ENCODE data around the gene FAM110A. TPM values are rescaled to one million over a fixed set of nuclear protein-coding genes. Genes with fewer than 3 reads are reported as not detected.
"Not testable (repeated sequence)": the region's sequence is repeated elsewhere in the genome, so short reads cannot be mapped to it uniquely, and the experiment has no call there.

The FAM110A gene
- total RNA-seq, 3 donors from 2014 or later, result 5.1 to 10.4 (median 8.4) TPM

DNA sequence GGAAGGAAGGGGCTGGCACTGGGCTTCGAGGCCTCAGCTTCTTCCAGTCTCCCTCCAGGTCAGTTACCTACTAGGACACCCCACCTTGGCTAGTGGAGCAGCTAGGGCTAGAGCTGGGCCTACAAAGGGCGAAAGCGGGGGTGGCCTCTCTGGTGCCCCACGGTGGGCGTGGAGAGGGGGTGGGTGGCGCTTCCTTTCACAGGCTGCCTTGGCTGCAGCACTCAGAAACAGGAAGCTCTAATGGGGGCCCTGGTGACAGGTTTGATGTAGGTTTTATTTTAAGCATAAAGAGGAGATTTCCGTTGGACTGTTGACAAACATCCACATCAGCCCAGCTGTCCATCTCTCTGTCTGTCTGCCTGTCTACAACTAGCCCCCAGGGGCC, 13.4 kb downstream of the FAM110A start:
- H3K4me1 ChIP-seq (ENCODE audit: low read depth), result peaks cover 23% of the 10 kb centered on the region
- ATAC-seq (peak; percentile 18), DNase-seq (peak; percentile 35 to 71 (median 55))
- intact Hi-C loops (cut with DNase I, micrococcal nuclease), result no loop called here
- no peaks in the 10 kb centered on the region for H3K9me3 ChIP-seq
- TF ChIP-seq, protein P1, sequence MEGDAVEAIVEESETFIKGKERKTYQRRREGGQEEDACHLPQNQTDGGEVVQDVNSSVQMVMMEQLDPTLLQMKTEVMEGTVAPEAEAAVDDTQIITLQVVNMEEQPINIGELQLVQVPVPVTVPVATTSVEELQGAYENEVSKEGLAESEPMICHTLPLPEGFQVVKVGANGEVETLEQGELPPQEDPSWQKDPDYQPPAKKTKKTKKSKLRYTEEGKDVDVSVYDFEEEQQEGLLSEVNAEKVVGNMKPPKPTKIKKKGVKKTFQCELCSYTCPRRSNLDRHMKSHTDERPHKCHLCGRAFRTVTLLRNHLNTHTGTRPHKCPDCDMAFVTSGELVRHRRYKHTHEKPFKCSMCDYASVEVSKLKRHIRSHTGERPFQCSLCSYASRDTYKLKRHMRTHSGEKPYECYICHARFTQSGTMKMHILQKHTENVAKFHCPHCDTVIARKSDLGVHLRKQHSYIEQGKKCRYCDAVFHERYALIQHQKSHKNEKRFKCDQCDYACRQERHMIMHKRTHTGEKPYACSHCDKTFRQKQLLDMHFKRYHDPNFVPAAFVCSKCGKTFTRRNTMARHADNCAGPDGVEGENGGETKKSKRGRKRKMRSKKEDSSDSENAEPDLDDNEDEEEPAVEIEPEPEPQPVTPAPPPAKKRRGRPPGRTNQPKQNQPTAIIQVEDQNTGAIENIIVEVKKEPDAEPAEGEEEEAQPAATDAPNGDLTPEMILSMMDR (IDR thresholded peaks at IDR 0.05), result no peak
- H3K36me3 ChIP-seq (ENCODE audit: low read depth), result no peaks in the 10 kb centered on the region
- no peak overlapping the region for H3K4me3 ChIP-seq

DNA sequence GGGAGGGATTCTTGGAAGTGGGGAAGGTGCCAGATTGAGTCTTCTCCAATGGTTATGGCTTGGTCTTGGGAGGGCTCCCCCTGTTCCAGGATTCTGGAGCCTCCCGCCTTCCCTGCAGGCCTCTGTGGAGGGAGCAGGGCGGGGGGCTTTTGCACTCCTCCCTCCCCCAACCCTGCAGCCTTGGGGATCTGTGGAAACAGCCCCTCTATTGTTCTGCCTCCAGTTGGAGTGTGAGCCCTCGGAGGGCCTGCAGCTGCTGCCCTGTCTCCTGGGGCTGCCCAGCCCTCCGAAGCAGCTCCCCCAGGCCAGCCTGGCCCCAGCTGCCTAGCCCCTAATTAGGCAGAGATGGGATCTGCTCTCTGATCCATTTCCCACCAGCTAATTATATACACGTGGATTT, 14.7 kb downstream of the FAM110A start:
- H3K9me3 ChIP-seq, result no peaks in the 10 kb centered on the region
- no peaks in the 10 kb centered on the region for H3K36me3 ChIP-seq (ENCODE audit: low read depth)
- H3K4me1 ChIP-seq (ENCODE audit: low read depth), result peaks cover 13% of the 10 kb centered on the region
- DNase-seq (no peak), ATAC-seq (no peak)
- intact Hi-C loops (cut with DNase I, micrococcal nuclease), result no loop called here
- H3K4me3 ChIP-seq, result no peak overlapping the region
- TF ChIP-seq, protein P1 (IDR thresholded peaks at IDR 0.05), result no peak

DNA sequence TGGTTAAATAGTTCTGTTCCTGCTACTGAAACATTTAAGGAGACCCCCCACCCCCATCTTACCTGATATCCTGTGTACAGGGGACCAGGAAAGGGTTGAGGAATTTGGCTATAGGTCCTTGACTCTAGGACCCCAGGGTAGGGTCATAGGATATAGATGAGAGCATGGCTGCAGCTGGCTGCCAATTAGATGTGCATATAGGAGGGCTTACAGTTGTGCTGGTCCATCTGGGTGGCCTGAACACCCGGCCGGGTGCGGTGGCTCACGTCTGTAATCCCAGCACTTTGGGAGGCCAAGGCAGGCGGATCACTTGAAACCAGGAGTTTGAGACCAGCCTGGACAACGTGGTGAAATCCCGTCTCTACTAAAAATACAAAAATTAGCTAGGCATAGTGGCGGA, 15.2 kb downstream of the FAM110A start:
- H3K4me3 ChIP-seq; H3K36me3 ChIP-seq (ENCODE audit: low read depth); intact Hi-C loops (cut with DNase I, micrococcal nuclease); ATAC-seq; H3K9me3 ChIP-seq; DNase-seq: not testable (repeated sequence)
- peaks cover 11% of the 10 kb centered on the region for H3K4me1 ChIP-seq (ENCODE audit: low read depth)

DNA sequence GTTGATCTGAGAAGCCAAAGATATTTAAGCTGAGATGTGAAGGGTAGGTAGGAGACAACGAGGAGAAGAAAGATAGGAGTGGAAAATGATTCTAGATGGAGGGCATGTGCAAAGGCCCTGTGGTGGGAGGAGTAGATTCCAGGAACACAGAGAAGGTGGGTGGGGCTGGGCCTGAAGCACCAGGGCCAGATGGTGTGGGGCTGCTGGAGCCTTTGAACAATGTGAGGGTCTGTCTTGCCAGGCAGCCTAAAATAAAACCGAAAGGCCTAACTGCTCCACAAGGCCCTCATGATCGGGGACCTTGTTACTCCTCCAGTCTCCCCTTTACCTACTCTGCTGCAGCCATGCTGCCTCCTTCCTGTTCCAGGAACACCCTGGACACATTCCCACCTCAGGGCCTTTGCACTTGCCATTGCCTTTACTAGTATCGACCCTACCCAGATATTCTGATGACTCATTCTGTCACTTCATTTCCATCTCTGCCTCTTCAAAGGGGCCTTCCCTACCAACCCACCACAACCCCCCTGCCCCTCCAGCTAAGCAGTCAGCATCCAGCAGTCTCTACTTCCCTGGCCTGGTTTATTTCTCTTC, 20.0 kb downstream of the FAM110A start:
- TF ChIP-seq, protein P1 (IDR thresholded peaks at IDR 0.05), result no peak
- H3K4me1 ChIP-seq (ENCODE audit: low read depth), result no peaks in the 10 kb centered on the region
- DNase-seq (no peak), ATAC-seq (no peak)
- intact Hi-C loops (cut with DNase I, micrococcal nuclease), result no loop called here
- no peak overlapping the region for H3K4me3 ChIP-seq
- H3K36me3 ChIP-seq (ENCODE audit: low read depth), result no peaks in the 10 kb centered on the region
- no peaks in the 10 kb centered on the region for H3K9me3 ChIP-seq

DNA sequence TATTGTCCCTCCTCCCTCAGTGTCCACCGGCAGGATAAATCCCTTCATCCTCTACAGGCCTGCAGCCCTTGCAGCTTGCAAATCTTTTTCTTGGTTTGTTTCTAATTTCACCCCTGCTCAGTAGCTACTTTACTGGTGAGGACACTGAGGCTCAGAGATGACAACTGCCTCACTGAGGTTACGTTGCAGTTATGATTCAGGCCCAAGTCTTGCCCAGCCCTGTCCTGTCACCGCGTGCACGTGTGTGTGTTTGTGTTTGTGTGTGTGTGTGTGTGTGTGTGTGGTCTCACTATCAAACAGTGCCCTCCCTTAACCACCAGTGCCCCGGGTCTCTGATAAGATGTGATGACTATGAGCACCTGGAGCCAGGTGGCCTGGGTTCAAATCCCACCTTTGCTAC, 21.1 kb downstream of the FAM110A start:
- TF ChIP-seq, protein P1 (IDR thresholded peaks at IDR 0.05), result no peak
- ATAC-seq, result no peak
- DNase-seq, result no peak
- no peaks in the 10 kb centered on the region for H3K4me1 ChIP-seq (ENCODE audit: low read depth)
- intact Hi-C loops (cut with DNase I, micrococcal nuclease), result no loop called here
- no peaks in the 10 kb centered on the region for H3K36me3 ChIP-seq (ENCODE audit: low read depth)
- no peaks in the 10 kb centered on the region for H3K9me3 ChIP-seq
- H3K4me3 ChIP-seq, result no peak overlapping the region

DNA sequence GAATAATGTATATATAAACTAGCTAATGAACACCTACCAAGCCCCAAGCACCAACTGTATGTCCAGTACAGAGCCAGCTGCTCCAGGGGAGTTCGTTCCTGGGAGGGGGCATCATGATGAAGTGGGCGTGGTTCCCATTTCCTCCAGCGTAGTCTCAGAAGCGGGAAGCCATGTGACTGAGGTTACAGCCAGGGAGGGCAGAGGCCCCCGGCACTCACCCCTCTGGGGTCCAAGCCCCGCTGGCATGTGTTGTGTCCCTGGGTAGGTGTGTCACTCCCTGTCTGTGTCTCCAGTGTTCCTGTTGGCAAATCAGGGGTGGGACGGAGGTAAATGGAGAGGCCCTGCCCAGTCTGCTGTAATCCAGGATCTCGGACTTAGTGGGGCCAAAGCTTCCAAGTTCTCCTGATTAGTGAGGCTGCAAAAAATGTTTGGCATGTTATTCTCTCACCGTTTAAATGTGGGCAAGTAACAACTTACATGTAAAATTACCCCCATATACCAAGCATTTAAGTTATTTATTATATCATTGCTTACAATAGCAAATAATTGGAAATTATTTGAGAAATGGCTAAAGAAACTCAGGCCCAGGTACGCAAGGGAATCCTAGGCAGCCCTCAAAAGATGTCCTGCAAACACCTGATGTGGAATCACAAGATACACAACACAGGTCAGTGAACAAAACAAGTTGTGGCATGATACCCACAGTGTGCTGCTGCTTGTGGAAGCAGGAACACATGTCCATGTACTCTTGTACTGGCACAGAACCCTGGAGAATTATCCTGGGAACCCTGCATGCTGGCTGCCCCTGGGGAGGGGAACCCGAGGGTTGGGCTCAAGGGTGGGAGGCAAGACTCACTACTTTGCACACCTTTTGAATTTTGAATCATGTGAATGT, 22.2 kb downstream of the FAM110A start:
- no peak for DNase-seq
- TF ChIP-seq, protein P1 (IDR thresholded peaks at IDR 0.05), result no peak
- H3K4me1 ChIP-seq (ENCODE audit: low read depth), result no peaks in the 10 kb centered on the region
- H3K36me3 ChIP-seq (ENCODE audit: low read depth), result no peaks in the 10 kb centered on the region
- no peak for ATAC-seq
- intact Hi-C loops (cut with DNase I, micrococcal nuclease), result no loop called here
- H3K4me3 ChIP-seq, result no peak overlapping the region
- H3K9me3 ChIP-seq, result no peaks in the 10 kb centered on the region
